Activated naive CD4-positive, alpha-beta T cell treated with anti-CD3 and anti-CD28 coated beads for 36 hours (primary cell): Measurements from ENCODE around the gene L3MBTL4. TPM values are rescaled to one million over a fixed set of nuclear protein-coding genes. Genes with fewer than 3 reads are reported as not detected.

ENCODE experiments used
- CTCF ChIA-PET: fragments of 350-600 bp; sonication (Branson Sonifier 250); formaldehyde crosslinking; loops from one replicate; lab custom pipeline; 2021; ENCODE audit warnings: antibody characterized with exemption; lab: Charles Lee
- DNase-seq: peaks from one replicate; pipeline ENCODE4 v3.0.0-alpha.2; 2020
- H3K27ac Mint-ChIP-seq: one replicate; pipeline ENCODE4 v1.8.0; 2021; ENCODE audit warnings: mild to moderate bottlenecking, mixed read lengths
- H3K27me3 Mint-ChIP-seq: one replicate; pipeline ENCODE4 v1.8.0; 2021; ENCODE audit warnings: low read depth, mixed read lengths
- H3K36me3 Mint-ChIP-seq: one replicate; pipeline ENCODE4 v1.8.0; 2021; ENCODE audit warnings: low read depth, mixed read lengths
- H3K4me1 Mint-ChIP-seq: one replicate; pipeline ENCODE4 v1.8.0; 2021; ENCODE audit warnings: low read depth, mixed read lengths
- H3K4me3 Mint-ChIP-seq: one replicate; pipeline ENCODE4 v1.8.0; 2021; ENCODE audit warnings: mild to moderate bottlenecking, moderate library complexity, mixed read lengths
- H3K9me3 Mint-ChIP-seq: one replicate; pipeline ENCODE4 v1.8.0; 2021; ENCODE audit warnings: mixed read lengths
- intact Hi-C: fragments of 100-400 bp; cut with micrococcal nuclease; formaldehyde crosslinking; loops from one replicate; pipeline ENCODE4 v1.15.1; 2023
- total RNA-seq, 2 experiments: library from RNA; stranded (reverse); gene quantifications; one replicate each; pipeline ENCODE4 v1.2.3, GENCODE V29; 2021

Gene L3MBTL4
- total RNA-seq, 2 experiments from 2014 or later, result 0.05 to 0.10 TPM

DNA sequence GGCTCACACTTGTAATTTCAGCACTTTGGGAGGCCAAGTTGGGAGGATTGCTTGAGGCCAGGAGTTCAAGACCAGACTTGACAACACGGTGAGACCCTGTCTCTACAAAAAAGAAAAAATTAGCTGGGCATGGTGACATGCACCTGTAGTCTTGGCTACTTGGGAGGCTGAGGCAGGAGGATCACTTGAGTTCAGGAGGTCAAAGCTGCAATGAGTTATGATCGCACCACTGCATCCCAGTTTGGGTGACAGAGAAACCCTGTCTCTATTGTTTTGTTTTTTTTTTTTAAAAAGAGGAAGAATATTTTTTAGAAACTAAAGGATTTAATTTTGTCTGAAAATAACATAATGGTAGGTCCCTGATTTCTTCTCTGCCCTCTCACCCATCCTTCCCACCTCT is 440.0 kb downstream of the L3MBTL4 start:
- Mint-ChIP-seq H3K27ac (no peak overlapping the region), H3K4me1 (peaks cover 10% of the 10 kb centered on the region), H3K36me3 (no peaks in the 10 kb centered on the region)

DNA sequence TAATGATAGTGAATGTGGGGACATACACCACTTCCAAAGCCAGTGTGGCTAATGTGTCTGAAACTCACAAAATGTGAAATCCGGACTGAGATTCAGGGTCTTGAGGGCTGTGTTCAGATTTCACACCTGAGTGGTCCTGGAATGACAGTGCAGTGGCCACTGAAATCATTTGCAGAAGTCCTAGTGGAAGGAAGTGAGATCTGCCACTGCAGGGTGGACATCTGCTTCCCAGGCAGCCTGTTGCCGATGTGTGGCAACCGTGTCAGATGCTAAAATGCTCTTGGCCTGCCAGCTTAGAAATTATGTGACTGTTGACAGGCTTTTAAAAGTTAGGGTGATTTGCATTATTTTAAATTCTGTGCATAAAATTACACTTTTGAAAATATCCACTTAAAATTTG is 441.6 kb downstream of the L3MBTL4 start:
- Mint-ChIP-seq H3K4me1 (peaks cover 11% of the 10 kb centered on the region), H3K27ac (no peak overlapping the region), H3K36me3 (no peaks in the 10 kb centered on the region), H3K4me3 (no peak overlapping the region), H3K27me3 (no peaks in the 10 kb centered on the region), H3K9me3 (no peaks in the 10 kb centered on the region)
- CTCF ChIA-PET, result no interaction called here
- intact Hi-C loops, result loop anchor here (5.0 kb wide), 1 partner anchor 81 kb away; no protein-coding TSS in a partner anchor
- no peak for DNase-seq

More for the DNA sequence above, 440.0 kb downstream of the L3MBTL4 start:
- CTCF ChIA-PET, result no interaction called here
- Mint-ChIP-seq H3K9me3 (no peaks in the 10 kb centered on the region), H3K27me3 (no peaks in the 10 kb centered on the region), H3K4me3 (no peak overlapping the region)
- DNase-seq, result no peak
- intact Hi-C loops, result loop anchor here (5.0 kb wide), 1 partner anchor 82 kb away; no protein-coding TSS in a partner anchor

DNA sequence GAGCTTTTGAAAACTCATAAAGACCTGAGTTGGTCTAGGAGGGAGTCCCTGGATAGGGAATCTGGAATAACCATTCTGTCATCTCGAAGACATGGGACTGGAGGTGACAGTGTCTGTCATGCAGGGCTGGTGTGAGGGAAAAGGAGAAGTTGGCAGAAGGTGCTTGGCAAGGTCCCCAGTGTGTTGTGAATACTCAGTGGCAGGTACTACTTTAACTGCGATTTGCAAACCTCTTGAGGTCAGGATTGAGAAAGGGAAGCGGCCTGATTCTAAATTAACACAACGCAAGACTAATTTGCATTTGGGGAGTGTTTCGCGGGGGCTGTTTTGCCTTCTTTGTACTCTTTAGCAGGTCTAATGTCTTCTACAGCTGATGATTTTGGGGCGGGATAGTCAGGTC is 442.4 kb downstream of the L3MBTL4 start:
- Mint-ChIP-seq H3K4me1 (peaks cover 11% of the 10 kb centered on the region), H3K27ac (no peak overlapping the region), H3K4me3 (no peak overlapping the region), H3K27me3 (no peaks in the 10 kb centered on the region), H3K9me3 (no peaks in the 10 kb centered on the region), H3K36me3 (no peaks in the 10 kb centered on the region)
- DNase-seq, result no peak
- intact Hi-C loops, result loop anchor here (5.0 kb wide), 1 partner anchor 80 kb away; no protein-coding TSS in a partner anchor
- CTCF ChIA-PET, result no interaction called here

DNA sequence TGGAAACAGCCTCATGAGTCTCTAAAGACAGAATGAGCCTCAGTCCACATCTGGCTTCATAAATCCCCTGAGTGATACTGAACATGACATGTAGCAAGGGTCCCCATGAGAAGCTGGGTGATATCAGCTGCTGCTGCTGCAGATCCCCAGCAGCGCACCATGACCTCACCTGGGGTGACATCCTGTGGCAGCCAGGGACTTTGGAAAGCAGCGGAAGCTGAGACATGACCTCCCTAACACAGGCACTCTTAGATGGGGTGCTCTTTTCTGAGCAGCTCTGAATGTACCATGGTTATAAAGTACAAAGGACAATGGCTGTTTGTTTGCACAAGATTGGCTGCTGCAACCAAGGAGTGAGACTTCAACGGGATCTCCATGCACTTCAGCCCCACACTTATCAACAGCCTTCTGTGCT is 444.7 kb downstream of the L3MBTL4 start:
- Mint-ChIP-seq H3K27me3 (no peaks in the 10 kb centered on the region), H3K4me3 (no peak overlapping the region), H3K36me3 (no peaks in the 10 kb centered on the region), H3K9me3 (no peaks in the 10 kb centered on the region), H3K27ac (no peak overlapping the region), H3K4me1 (peaks cover 27% of the 10 kb centered on the region)
- intact Hi-C loops, result loop anchor here (5.0 kb wide), 1 partner anchor 78 kb away; no protein-coding TSS in a partner anchor
- CTCF ChIA-PET, result no interaction called here
- peak; percentile 32 for DNase-seq

DNA sequence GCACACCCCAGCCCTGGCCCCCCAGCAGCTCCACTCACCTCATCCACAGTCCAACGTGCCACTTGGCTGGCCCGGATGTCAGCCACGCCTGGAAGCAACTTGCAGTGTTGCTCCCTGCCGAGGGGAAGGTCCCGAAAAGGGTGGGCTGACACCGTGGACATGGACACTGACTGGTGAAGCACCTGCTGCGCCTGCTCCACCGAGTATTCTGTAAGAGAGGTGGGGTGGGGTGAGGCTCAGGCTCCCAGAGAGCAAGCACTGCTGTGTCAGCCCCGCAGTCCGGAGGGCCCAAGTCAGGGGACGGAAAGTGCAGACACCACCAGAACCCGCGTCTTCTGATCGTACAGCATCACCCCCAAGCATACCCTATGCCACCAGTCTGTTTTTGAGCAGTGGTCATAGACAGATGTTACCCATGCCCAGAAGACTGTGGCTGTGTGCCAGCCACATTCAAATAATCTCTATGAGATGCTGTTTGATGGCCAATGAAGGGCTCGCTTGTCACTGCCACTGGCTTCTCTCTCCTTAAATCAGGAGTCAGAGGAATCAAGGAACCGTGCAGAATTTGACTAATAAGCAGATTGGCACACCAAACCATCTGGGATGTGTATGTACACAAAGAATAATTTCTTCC is 445.2 kb downstream of the L3MBTL4 start:
- no peak for DNase-seq
- Mint-ChIP-seq H3K27ac (no peak overlapping the region), H3K36me3 (no peaks in the 10 kb centered on the region), H3K4me3 (no peak overlapping the region), H3K9me3 (no peaks in the 10 kb centered on the region), H3K27me3 (no peaks in the 10 kb centered on the region), H3K4me1 (peaks cover 29% of the 10 kb centered on the region)
- intact Hi-C loops, result no loop called here
- CTCF ChIA-PET, result no interaction called here

DNA sequence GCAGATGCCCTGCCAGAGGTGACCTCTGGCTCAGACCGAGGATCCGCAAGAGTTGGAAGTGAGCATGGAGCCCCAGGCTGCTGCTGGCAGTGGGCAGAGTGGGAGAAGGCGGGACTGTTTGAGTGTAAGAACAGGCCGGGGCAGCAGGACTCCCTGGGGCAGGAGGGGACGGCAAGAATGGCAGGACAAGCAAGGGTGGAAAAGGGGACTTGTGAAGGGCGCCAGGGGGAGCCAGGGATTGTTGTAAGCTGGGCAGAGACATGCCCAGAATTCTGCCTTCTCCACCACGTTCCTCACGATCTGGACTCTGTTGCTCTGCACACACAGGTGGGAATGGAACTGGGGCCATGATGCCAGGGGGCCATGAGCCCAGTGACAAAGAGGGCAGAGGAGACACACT is 447.0 kb downstream of the L3MBTL4 start:
- no peaks in the 10 kb centered on the region for H3K36me3 Mint-ChIP-seq

DNA sequence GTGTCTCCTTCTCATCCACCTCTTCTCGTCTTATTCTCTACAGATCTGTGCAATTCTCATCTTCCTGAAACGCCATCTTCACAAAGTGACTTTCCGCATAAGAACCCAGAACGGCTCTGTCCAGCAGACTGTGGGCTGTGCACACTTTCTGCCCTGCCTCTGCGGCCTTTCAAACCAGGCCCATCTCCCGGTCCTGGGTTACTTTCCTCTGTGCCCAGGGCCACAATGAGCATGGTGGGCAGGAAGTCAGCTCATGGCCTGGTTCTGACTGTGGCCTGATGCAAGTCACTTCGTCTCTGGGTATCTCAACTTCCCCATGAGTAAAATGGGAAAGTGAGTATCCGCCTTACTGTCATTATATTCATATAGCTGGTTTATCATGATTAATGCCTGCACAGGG is 447.7 kb downstream of the L3MBTL4 start:
- no peaks in the 10 kb centered on the region for H3K27me3 Mint-ChIP-seq
- H3K36me3 Mint-ChIP-seq, result no peaks in the 10 kb centered on the region
- no peaks in the 10 kb centered on the region for H3K9me3 Mint-ChIP-seq
- no peak overlapping the region for H3K27ac Mint-ChIP-seq
- peaks cover 33% of the 10 kb centered on the region for H3K4me1 Mint-ChIP-seq
- CTCF ChIA-PET, result interaction anchor here (1.2 kb wide), 1 partner anchor 13 kb away, joined by 3 read pairs; no protein-coding TSS in a partner anchor
- no peak overlapping the region for H3K4me3 Mint-ChIP-seq
- DNase-seq, result no peak
- intact Hi-C loops, result no loop called here

More for the DNA sequence above, 447.0 kb downstream of the L3MBTL4 start:
- Mint-ChIP-seq H3K4me3 (no peak overlapping the region), H3K27ac (no peak overlapping the region), H3K27me3 (no peaks in the 10 kb centered on the region), H3K4me1 (peaks cover 33% of the 10 kb centered on the region), H3K9me3 (no peaks in the 10 kb centered on the region)
- CTCF ChIA-PET, result no interaction called here
- DNase-seq, result no peak
- intact Hi-C loops, result no loop called here

DNA sequence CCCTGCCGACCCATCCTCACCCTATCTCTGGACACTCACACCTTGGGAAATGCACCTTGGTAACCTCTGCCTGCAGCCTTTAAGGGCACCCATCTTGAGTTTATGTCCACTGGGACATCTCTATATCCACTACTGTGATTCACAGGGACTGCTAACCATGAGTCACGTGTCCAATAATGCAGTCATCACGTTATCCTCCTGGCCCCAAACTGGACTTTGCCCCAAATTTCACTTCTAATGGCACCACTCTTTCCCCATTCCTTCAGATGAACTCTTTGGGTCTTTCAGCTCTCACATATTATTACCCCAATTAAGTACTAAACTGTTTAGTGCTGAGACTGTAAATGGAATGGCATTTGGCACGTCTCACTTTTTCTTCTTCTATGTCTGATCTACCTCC is 448.2 kb downstream of the L3MBTL4 start:
- no peak overlapping the region for H3K27ac Mint-ChIP-seq
- CTCF ChIA-PET, result interaction anchor here (1.2 kb wide), 1 partner anchor 14 kb away, joined by 3 read pairs; no protein-coding TSS in a partner anchor
- H3K4me1 Mint-ChIP-seq, result peaks cover 33% of the 10 kb centered on the region
- no peak overlapping the region for H3K4me3 Mint-ChIP-seq
- no peaks in the 10 kb centered on the region for H3K27me3 Mint-ChIP-seq
- no peaks in the 10 kb centered on the region for H3K36me3 Mint-ChIP-seq
- intact Hi-C loops, result no loop called here
- no peaks in the 10 kb centered on the region for H3K9me3 Mint-ChIP-seq
- no peak for DNase-seq

DNA sequence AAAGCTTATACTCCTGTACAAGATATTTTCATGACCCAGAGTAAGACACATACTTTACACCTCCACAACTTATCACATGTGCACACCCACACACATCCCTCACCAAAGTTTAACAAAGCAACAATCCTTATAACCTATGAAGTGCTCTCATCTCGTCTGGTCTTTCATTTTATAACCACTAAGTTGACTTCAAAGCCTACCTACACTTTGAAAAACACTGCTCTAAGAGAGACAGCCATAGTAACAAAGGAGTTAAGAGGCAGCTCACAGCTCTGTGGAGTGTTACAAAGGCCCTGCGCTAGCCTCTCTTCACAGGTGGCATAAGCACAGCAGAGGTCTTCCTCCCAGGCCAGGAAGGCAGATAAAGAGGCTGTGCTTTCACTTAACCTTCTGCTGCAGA is 449.7 kb downstream of the L3MBTL4 start:
- H3K4me3 Mint-ChIP-seq, result no peak overlapping the region
- CTCF ChIA-PET, result interaction anchor here (0.6 kb wide), 1 partner anchor 259 kb away, joined by 4 read pairs; no protein-coding TSS in a partner anchor
- no peaks in the 10 kb centered on the region for H3K27me3 Mint-ChIP-seq
- DNase-seq, result no peak
- H3K4me1 Mint-ChIP-seq, result peaks cover 28% of the 10 kb centered on the region
- no peak overlapping the region for H3K27ac Mint-ChIP-seq
- intact Hi-C loops, result no loop called here
- H3K9me3 Mint-ChIP-seq, result no peaks in the 10 kb centered on the region
- H3K36me3 Mint-ChIP-seq, result no peaks in the 10 kb centered on the region

DNA sequence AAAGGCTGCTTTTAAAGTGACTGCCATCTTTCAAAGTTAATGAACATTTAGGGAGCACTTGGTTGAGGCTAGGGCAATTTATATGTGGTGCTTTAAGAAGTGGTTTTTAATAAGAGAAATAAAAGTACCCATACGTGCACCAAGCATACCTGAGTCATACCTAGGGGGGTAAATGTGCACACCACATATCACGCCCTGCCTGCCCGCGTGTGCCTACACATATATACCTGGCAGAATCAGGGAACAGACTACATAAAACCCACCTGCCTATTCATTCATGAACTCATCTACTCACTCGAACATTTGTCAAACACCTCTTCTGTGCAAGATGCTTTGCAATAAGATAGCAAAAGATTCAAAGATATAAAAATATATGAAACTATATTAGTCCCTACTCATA is 450.1 kb downstream of the L3MBTL4 start:
- H3K4me1 Mint-ChIP-seq, result peaks cover 24% of the 10 kb centered on the region
- CTCF ChIA-PET, result interaction anchor here (0.6 kb wide), 1 partner anchor 260 kb away, joined by 4 read pairs; no protein-coding TSS in a partner anchor
- intact Hi-C loops, result no loop called here
- DNase-seq, result no peak
- H3K27me3 Mint-ChIP-seq, result no peaks in the 10 kb centered on the region
- no peaks in the 10 kb centered on the region for H3K36me3 Mint-ChIP-seq
- H3K9me3 Mint-ChIP-seq, result no peaks in the 10 kb centered on the region
- H3K27ac Mint-ChIP-seq, result no peak overlapping the region
- no peak overlapping the region for H3K4me3 Mint-ChIP-seq

DNA sequence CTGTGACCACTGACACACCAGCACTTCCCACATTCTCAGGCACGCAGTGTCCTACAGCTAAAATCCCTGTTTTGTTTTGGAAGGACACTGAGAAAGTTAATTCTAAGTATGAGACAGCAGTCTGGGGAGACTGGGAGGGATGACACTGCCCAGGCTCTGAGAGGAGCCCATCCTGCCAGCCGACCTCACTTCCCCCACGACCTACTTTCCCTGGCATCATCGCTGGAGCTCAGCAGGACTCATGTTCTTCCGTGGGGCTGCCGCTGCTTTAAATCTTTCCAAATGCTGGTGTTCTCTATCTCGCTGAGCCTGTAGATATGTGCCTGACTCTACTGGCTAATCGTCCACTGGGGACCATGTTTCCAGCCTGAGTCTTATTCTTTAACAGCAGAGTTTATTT is 450.6 kb downstream of the L3MBTL4 start:
- no peak overlapping the region for H3K27ac Mint-ChIP-seq
- intact Hi-C loops, result no loop called here
- DNase-seq, result no peak
- CTCF ChIA-PET, result interaction anchor here (0.6 kb wide), 2 partner anchors 156 to 260 kb away, joined by 3 to 4 read pairs; no protein-coding TSS in a partner anchor
- H3K4me3 Mint-ChIP-seq, result no peak overlapping the region
- H3K27me3 Mint-ChIP-seq, result no peaks in the 10 kb centered on the region
- peaks cover 24% of the 10 kb centered on the region for H3K4me1 Mint-ChIP-seq
- H3K36me3 Mint-ChIP-seq, result no peaks in the 10 kb centered on the region
- no peaks in the 10 kb centered on the region for H3K9me3 Mint-ChIP-seq

DNA sequence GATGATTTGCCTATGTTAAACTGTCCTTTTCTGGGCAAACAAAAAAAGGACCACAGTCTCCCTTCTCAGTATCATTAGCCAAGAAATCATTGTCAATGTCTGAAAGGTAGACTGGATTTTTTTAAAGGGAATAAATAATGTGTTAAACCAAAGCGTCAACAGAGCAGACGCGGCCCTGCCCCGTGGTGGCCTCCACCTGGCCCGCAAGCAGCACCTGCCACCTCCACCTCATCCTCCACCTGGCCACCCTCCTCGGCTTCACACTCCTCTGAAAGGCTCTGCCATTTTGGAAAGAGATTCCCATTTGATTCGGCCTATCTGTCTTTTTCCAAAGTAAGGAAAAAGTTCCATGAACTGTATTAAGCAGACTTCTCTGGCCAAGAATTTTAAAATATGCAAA is 451.4 kb downstream of the L3MBTL4 start:
- no peak overlapping the region for H3K27ac Mint-ChIP-seq
- no peaks in the 10 kb centered on the region for H3K9me3 Mint-ChIP-seq
- no peaks in the 10 kb centered on the region for H3K36me3 Mint-ChIP-seq
- intact Hi-C loops, result no loop called here
- peaks cover 24% of the 10 kb centered on the region for H3K4me1 Mint-ChIP-seq
- no peak for DNase-seq
- CTCF ChIA-PET, result no interaction called here
- no peak overlapping the region for H3K4me3 Mint-ChIP-seq
- no peaks in the 10 kb centered on the region for H3K27me3 Mint-ChIP-seq

DNA sequence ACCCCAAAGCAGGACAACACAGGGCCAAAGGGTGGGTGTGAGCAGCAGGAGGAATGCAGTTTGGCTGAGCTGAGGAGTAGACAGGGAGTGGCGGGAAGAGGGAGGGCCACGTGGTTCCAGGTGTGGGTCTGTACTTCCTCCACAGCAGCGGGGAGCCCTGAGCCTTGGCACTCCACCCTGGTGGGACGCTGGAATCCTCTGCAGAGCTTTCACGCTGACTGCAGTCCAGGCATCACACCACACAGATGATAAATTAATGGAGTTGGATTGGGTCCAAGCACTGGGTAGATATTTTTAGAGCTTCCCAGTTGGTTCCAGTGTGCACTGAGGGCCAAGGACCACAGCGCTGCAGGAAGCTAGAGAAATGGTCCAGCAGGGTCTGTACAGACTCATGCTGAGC is 452.3 kb downstream of the L3MBTL4 start:
- H3K36me3 Mint-ChIP-seq, result no peaks in the 10 kb centered on the region
- CTCF ChIA-PET, result no interaction called here
- H3K27me3 Mint-ChIP-seq, result no peaks in the 10 kb centered on the region
- peaks cover 24% of the 10 kb centered on the region for H3K4me1 Mint-ChIP-seq
- no peak overlapping the region for H3K4me3 Mint-ChIP-seq
- H3K9me3 Mint-ChIP-seq, result no peaks in the 10 kb centered on the region
- no peak overlapping the region for H3K27ac Mint-ChIP-seq
- DNase-seq, result no peak
- intact Hi-C loops, result no loop called here
